ENCODE results near the gene ACP4.

The ACP4 gene

GRCh38 chr19:50823389-50824042, 33.3 kb downstream of the ACP4 start, which contains the start of gene KLK1:
Gene KLK1 (minus strand): TSS chr19:50823787. CDS start chr19:50823748, 39 bp downstream.
- DNase-seq: no peak

DNA sequence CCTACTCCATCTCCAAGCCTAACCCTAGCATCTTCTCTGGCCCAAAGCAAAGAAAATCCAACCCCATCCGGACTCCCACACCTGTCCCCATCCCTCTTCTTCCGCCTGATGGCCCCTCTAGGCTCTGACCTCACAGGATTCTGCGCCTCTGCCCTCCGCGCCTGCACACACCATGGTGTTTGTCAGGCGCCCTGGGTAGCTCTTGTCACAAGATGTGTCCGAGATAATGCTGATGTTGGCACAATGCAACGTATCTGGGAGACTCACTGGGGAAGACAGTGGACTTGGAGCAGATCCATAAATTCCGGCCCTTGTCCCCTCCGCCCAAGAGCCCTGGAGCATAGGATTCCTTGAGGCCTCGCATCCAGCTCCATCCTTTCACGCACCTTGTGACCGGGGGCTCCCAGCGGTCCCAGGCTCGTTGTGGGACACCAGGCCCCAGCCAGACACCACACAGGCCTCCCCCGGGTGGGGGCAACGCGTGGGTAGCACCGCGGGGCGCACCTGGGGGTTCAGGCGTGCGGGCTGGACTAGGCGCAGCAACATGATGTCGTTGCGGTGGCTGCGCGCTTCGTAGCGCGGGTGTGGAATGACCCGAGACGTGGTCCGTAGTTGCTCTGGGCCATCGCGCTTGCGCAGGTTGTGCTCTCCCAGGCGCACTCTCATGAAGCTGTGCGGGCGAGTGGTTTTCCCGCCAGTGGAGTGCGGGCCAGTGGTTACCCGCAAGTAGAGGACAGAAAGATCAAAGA, 36.5 kb downstream of the ACP4 start:
- DNase-seq: no peak

GRCh38 chr19:50827476-50827875, 37.3 kb downstream of the ACP4 start:
- no peak for DNase-seq

- DNase-seq: no peak
Measured at GRCh38 chr19:50829801-50830200, 39.6 kb downstream of the ACP4 start.

DNA sequence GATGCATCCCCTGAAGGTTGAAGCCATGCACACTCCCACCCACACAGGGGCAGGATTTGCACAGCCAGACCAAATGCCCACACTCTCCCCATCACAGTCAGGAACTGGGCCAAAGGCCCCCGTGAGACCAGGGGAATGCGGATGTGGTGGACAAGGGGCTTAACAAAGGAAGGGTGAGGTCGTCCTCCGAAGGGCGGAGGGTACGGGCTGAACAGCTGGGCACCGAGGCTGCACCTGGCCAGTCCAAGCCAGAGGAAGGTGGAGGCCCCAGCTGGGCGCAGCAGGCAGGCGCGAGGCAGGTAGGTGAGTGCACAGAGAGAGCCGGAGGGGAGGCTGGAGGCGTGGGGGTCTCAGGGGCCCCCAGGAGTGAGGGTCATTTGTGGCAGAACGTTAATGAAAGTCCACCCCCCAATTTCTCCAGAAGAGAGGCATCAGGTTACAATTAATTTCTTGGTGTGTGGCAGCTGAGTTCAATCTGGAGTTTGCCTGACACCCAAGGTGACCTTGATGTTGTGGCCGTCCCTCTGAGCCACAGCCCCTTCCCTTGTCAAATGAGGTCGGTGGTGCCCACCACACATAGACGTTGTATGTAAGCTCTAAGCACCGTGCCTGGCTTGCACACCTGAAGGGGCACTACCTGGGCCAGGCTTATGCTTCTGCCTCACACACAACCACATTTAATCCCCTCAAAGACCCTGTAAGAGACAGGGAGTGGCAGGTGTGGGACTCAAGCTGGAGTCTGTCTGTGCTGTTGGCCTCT, 40.2 kb downstream of the ACP4 start:
- DNase-seq: no peak

- no peak for DNase-seq
Measured at GRCh38 chr19:50831026-50831396, 40.8 kb downstream of the ACP4 start.

- DNase-seq: no peak
Measured at GRCh38 chr19:50832666-50833065, 42.5 kb downstream of the ACP4 start.

GRCh38 chr19:50833117-50833801, 43.0 kb downstream of the ACP4 start, which contains the start of gene KLK15:
Gene KLK15 (minus strand): TSS chr19:50833574. CDS start chr19:50831492, 2,082 bp downstream.
- no peak for DNase-seq

- no peak for DNase-seq
Measured at GRCh38 chr19:50833802-50834167, 43.6 kb downstream of the ACP4 start.

GRCh38 chr19:50835103-50835784, 45.0 kb downstream of the ACP4 start:
- no peak for DNase-seq

GRCh38 chr19:50835785-50836542, 45.7 kb downstream of the ACP4 start:
- DNase-seq: peak; percentile 41

DNA sequence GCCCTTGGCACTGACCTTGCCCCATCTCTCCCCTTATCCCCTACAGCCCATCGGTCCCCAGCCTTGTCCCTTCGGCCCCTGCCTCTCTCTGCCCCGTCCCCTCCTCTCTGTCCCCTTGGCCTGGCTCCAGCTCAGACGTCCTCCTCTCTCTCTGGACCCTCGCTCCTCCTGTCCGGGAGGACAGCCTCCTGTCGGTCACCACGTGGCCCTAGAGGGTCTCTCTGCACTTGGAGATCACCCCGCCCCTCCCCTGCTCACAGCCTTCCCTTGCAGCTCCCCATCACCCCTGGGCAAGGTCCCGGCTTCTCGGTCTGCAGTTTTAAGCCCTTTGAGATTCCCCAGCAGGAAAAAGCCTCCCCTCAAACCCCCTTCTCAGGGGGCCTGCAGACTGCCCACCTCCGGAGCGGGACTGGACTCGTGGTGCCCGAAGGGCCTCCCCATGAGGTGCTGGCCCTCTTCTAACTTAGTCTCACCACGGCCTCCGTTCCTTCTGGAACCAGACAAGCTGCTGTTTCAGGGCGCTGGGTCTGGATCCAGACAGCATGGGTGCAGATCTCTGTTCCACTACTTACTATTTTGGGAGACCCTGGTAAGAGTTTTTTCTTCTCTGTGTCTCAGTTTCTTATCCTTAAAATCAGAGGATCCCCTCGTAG, 46.5 kb downstream of the ACP4 start:
- no peak for DNase-seq

- no peak for DNase-seq
Measured at GRCh38 chr19:50837300-50837699, 47.1 kb downstream of the ACP4 start.

DNA sequence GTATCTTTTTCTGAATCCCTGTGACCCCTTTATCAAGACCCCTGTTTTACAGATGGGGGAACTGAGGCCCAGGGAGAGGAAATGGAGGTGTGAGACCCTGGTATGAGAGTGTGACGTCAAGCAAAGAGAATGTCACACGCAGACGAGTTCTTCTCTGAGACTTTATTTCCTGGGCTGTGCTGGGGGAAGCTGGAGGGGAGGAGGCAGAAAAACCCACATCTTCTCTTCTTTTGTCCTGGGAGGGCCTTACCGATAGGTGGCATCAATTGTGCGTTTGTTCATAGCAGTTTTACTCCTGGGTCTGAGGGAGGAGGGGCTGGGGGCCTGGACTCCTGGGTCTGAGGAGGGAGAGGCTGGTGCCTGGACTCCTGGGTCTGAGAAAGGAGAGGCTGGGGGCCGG, 48.0 kb downstream of the ACP4 start:
- no peak for DNase-seq

GRCh38 chr19:50839712-50840655, 49.8 kb downstream of the ACP4 start:
- DNase-seq: no peak

GRCh38 chr19:50842130-50842529, 51.9 kb downstream of the ACP4 start:
- DNase-seq: no peak

DNA sequence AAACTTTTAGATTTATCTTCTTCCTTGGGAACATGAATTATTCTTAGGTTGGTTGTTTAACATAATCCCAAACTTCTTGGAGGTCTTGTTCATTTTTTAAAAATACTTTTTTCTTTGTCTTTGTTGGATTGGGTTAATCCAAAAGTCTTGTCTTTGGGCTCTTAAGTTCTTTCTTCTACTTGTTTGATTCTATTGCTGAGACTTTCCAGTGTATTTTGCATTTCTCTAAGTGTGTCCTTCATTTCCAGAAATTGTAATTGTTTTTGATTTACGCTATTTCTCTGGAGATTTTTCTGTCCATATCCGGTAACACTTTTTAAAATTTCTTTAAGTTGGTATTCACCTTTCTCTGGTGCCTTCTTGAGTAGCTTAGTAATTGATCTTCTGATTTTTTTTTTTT, 53.0 kb downstream of the ACP4 start:
- no peak for DNase-seq

DNA sequence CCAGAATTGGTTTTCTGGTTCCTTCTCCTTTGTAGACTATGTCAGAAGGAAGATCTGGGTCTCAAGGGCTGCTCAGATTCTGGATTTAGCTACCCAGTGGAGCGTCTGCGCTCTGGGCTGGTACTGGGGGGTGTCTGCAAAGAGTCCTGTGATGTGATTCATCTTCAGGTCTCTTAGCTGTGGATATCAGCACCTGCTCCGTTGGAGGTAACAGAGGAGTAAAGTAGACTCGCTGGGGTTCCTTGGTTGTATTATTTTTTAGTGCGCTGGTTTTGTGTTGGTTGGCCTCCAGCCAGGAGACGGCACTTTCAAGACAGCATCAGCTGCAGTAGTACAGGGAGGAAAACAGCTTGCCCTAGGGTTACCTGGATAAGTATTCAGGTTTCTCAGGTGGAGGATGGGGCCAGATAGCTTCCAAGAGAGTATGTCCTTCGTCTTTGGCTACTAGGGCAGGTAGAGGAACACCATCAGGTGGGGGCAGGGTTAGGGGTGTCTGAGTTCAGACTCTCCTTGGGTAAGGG, 53.5 kb downstream of the ACP4 start:
- DNase-seq: no peak

DNA sequence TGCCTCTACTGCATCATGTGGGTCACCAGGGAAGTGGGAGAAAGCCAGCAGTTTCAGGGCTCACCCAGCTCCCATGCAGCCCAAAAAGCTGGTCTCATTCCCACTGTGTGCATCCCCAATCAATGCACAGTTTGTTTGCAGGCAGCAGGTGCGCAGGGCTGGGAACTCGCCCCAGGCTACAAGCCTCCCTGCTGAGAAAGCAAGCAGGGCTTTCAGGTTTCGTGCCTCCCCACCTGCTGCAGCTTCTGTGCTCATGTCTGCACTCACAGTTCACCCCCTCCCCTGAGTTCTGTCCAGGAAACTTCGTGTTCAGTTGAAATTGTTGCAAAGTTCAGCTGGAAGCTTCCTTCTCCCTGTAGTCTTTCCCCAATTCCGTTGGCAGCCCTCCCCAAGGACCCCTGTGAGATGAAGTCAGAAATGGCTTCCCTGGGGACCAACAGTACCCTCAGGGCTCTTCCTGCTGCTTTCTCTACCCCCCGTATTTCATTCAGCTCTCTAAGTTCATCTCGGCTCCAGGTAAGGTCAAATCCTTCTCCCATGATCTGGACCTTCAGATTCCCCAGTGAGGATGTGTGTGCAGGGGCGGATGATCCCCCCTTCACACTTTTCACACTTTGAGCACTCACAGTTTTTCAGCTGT, 54.2 kb downstream of the ACP4 start:
- no peak for DNase-seq

Data from fibroblast of skin of right quadriceps (primary cell).